ACC112 (cell line): ENCODE measurements around the gene H2AZ2.
"Not testable (repeated sequence)": the region's sequence is repeated elsewhere in the genome, so short reads cannot be mapped to it uniquely, and the experiment has no call there.

Source experiments
- H2AFZ ChIP-seq: fragments of 200-600 bp; sonication (generic); one replicate; pipeline ENCODE4 v1.6.0; 2017; ENCODE audit warnings: antibody characterized with exemption, low read length; ENCODE audit not compliant: unreplicated experiment
- H3K27ac ChIP-seq: fragments of 200-600 bp; sonication (generic); 2 replicates; pipeline ENCODE4 v1.5.1; 2014; ENCODE audit warnings: low read depth, mild to moderate bottlenecking, antibody characterized with exemption, low read length, moderate library complexity
- H3K27me3 ChIP-seq: fragments of 200-600 bp; sonication (generic); 2 replicates; pipeline ENCODE4 v1.6.1; 2014; ENCODE audit warnings: mild to moderate bottlenecking, antibody characterized with exemption, low read length, moderate library complexity, mixed read lengths; ENCODE audit not compliant: insufficient read depth
- H3K36me3 ChIP-seq: fragments of 200-600 bp; sonication (generic); 2 replicates; pipeline ENCODE4 v1.6.1; 2016; ENCODE audit warnings: mild to moderate bottlenecking, antibody characterized with exemption, low read length, moderate library complexity, mixed read lengths; ENCODE audit not compliant: insufficient read depth
- H3K4me1 ChIP-seq: fragments of 200-600 bp; sonication (generic); one replicate; pipeline ENCODE4 v1.6.1; 2016; ENCODE audit warnings: low read length, mixed read lengths; ENCODE audit not compliant: insufficient read depth, unreplicated experiment, control insufficient read depth
- H3K4me3 ChIP-seq: fragments of 200-600 bp; sonication (generic); 2 replicates; pipeline ENCODE4 v1.5.1; 2014; ENCODE audit warnings: mild to moderate bottlenecking, low read depth, low read length
- H3K79me2 ChIP-seq: fragments of 200-600 bp; sonication (generic); one replicate; pipeline ENCODE4 v1.6.0; 2016; ENCODE audit warnings: low read length; ENCODE audit not compliant: control insufficient read depth, unreplicated experiment, insufficient read depth

Gene H2AZ2

GRCh38 chr7:44797329-44798258, 50.3 kb downstream of the H2AZ2 start:
- Histone ChIP-seq H3K79me2 (peaks cover 46% of the 10 kb centered on the region), H3K27ac (peak overlapping the region; percentile 95), H2AFZ (no peak overlapping the region), H3K36me3 (peaks cover 37% of the 10 kb centered on the region), H3K4me1 (peaks cover 25% of the 10 kb centered on the region), H3K27me3 (no peaks in the 10 kb centered on the region), H3K4me3 (peak overlapping the region; percentile 86)

- Histone ChIP-seq H2AFZ (peak within 1 kb of the TSS; percentile 76), H3K27ac (peak within 1 kb of the TSS; percentile 95), H3K27me3 (no peaks in the 10 kb centered on the region), H3K79me2 (peaks cover 46% of the 10 kb centered on the region), H3K4me1 (peaks cover 18% of the 10 kb centered on the region), H3K36me3 (peaks cover 30% of the 10 kb centered on the region), H3K4me3 (peak within 1 kb of the TSS; percentile 86)
Measured at GRCh38 chr7:44796504-44797328, 51.2 kb downstream of the H2AZ2 start, which contains the start of gene PPIA. TSS of gene PPIA (plus strand) at chr7:44796681. CDS start at chr7:44796725, 44 bp downstream.

- Histone ChIP-seq H3K79me2 (peaks cover 46% of the 10 kb centered on the region), H3K4me1 (peaks cover 17% of the 10 kb centered on the region), H2AFZ (peak overlapping the region; percentile 76)
Measured at GRCh38 chr7:44796034-44796503, 51.8 kb downstream of the H2AZ2 start.

GRCh38 chr7:44794331-44794730, 53.6 kb downstream of the H2AZ2 start:
- H2AFZ ChIP-seq, result no peak overlapping the region
- peaks cover 34% of the 10 kb centered on the region for H3K79me2 ChIP-seq
- no peak overlapping the region for H3K4me3 ChIP-seq
- no peaks in the 10 kb centered on the region for H3K27me3 ChIP-seq
- no peak overlapping the region for H3K27ac ChIP-seq
- peaks cover 7% of the 10 kb centered on the region for H3K4me1 ChIP-seq
- H3K36me3 ChIP-seq, result peaks cover 15% of the 10 kb centered on the region

More at GRCh38 chr7:44796034-44796503, 51.8 kb downstream of the H2AZ2 start:
- no peaks in the 10 kb centered on the region for H3K27me3 ChIP-seq
- H3K36me3 ChIP-seq, result peaks cover 27% of the 10 kb centered on the region
- H3K27ac ChIP-seq, result peak overlapping the region; percentile 95
- H3K4me3 ChIP-seq, result peak overlapping the region; percentile 86

- Histone ChIP-seq H3K27ac (no peak overlapping the region), H3K79me2 (peaks cover 31% of the 10 kb centered on the region), H2AFZ (no peak overlapping the region), H3K4me3 (no peak overlapping the region), H3K4me1 (peaks cover 4% of the 10 kb centered on the region), H3K27me3 (no peaks in the 10 kb centered on the region), H3K36me3 (peaks cover 13% of the 10 kb centered on the region)
Measured at GRCh38 chr7:44793919-44794318, 54.0 kb downstream of the H2AZ2 start.

GRCh38 chr7:44791278-44792219, 56.3 kb downstream of the H2AZ2 start:
- H3K27ac ChIP-seq, result no peak overlapping the region
- no peaks in the 10 kb centered on the region for H3K27me3 ChIP-seq
- no peaks in the 10 kb centered on the region for H3K36me3 ChIP-seq
- no peak overlapping the region for H2AFZ ChIP-seq
- H3K4me1 ChIP-seq, result no peaks in the 10 kb centered on the region
- no peak overlapping the region for H3K4me3 ChIP-seq
- H3K79me2 ChIP-seq, result peaks cover 7% of the 10 kb centered on the region

- H3K27me3 ChIP-seq, result no peaks in the 10 kb centered on the region
- no peak overlapping the region for H3K4me3 ChIP-seq
- H2AFZ ChIP-seq, result no peak overlapping the region
- no peaks in the 10 kb centered on the region for H3K79me2 ChIP-seq
- no peaks in the 10 kb centered on the region for H3K36me3 ChIP-seq
- H3K27ac ChIP-seq, result no peak overlapping the region
- no peaks in the 10 kb centered on the region for H3K4me1 ChIP-seq
Measured at GRCh38 chr7:44789990-44790389, 57.9 kb downstream of the H2AZ2 start.

- H3K79me2 ChIP-seq, result no peaks in the 10 kb centered on the region
- no peak overlapping the region for H2AFZ ChIP-seq
- no peaks in the 10 kb centered on the region for H3K27me3 ChIP-seq
- no peak overlapping the region for H3K4me3 ChIP-seq
- no peaks in the 10 kb centered on the region for H3K36me3 ChIP-seq
- H3K27ac ChIP-seq, result no peak overlapping the region
- H3K4me1 ChIP-seq, result no peaks in the 10 kb centered on the region
Measured at GRCh38 chr7:44787762-44788161, 60.1 kb downstream of the H2AZ2 start.

- Histone ChIP-seq H2AFZ (no peak overlapping the region), H3K79me2 (no peaks in the 10 kb centered on the region), H3K36me3 (no peaks in the 10 kb centered on the region), H3K27ac (no peak overlapping the region), H3K4me1 (no peaks in the 10 kb centered on the region), H3K4me3 (no peak overlapping the region), H3K27me3 (no peaks in the 10 kb centered on the region)
Measured at GRCh38 chr7:44787041-44787440, 60.8 kb downstream of the H2AZ2 start.

GRCh38 chr7:44785218-44785617, 62.7 kb downstream of the H2AZ2 start:
- H3K4me3 ChIP-seq, H3K27ac ChIP-seq, H3K4me1 ChIP-seq, H3K36me3 ChIP-seq, H2AFZ ChIP-seq, H3K79me2 ChIP-seq, H3K27me3 ChIP-seq: not testable (repeated sequence)
